PC-3 (cell line): ENCODE data around the gene C9. TPM values are rescaled to one million over a fixed set of nuclear protein-coding genes. Genes with fewer than 3 reads are reported as not detected.

Experiments used
- ATAC-seq: fragments of 200-7000 bp; cut with Tn5 transposase; 2 replicates; pipeline ENCODE4 v1.9.1; 2020; ENCODE audit warnings: mild to moderate bottlenecking, moderate library complexity
- BruUV-seq: library from RNA; stranded (reverse); fragments of 400-500 nt; replicated peaks from 2 replicates; lab custom pipeline; 2021; lab: Mats Ljungman, UMichigan
- CTCF ChIA-PET: fragments of 300-600 bp; sonication (Branson Sonifier 250); formaldehyde crosslinking; loops from one replicate; lab custom pipeline; 2022; ENCODE audit warnings: antibody characterized with exemption; lab: Charles Lee
- POLR2A ChIA-PET: fragments of 300-600 bp; sonication (Branson Sonifier 250); formaldehyde crosslinking; loops from one replicate; lab custom pipeline; 2022; ENCODE audit warnings: antibody characterized with exemption; ENCODE audit not compliant: unreplicated experiment; lab: Charles Lee
- DNase-seq: peaks from one replicate; pipeline ENCODE4 v3.0.0-alpha.2; 2015
- H2AFZ ChIP-seq: fragments of 300-600 bp; sonication (generic); 2 replicates; pipeline ENCODE4 v1.6.0; 2016; ENCODE audit warnings: antibody characterized with exemption, low read length
- H3F3A ChIP-seq: fragments of 300-600 bp; sonication (generic); one replicate; pipeline ENCODE4 v1.6.0; 2017; ENCODE audit warnings: antibody characterized with exemption, low read length, control low read depth, mild to moderate bottlenecking; ENCODE audit not compliant: unreplicated experiment
- H3K27ac ChIP-seq: fragments of 300-600 bp; sonication (generic); 2 replicates; pipeline ENCODE4 v1.5.1; 2016; ENCODE audit warnings: mild to moderate bottlenecking, low read length
- H3K27me3 ChIP-seq: fragments of 300-600 bp; sonication (generic); 2 replicates; pipeline ENCODE4 v1.6.1; 2016; ENCODE audit warnings: low read length, mixed read lengths
- H3K36me3 ChIP-seq: fragments of 300-600 bp; sonication (generic); 2 replicates; pipeline ENCODE4 v1.6.1; 2016; ENCODE audit warnings: low read depth, mixed run types, low read length, mixed read lengths
- H3K4me1 ChIP-seq: fragments of 300-600 bp; sonication (generic); 2 replicates; pipeline ENCODE4 v1.5.1; 2016; ENCODE audit warnings: low read length; ENCODE audit not compliant: insufficient read depth
- H3K4me2 ChIP-seq: fragments of 300-600 bp; sonication (generic); 2 replicates; pipeline ENCODE4 v1.6.0; 2016; ENCODE audit warnings: low read length
- H3K4me3 ChIP-seq: fragments of 300-600 bp; sonication (generic); 2 replicates; pipeline ENCODE4 v1.5.1; 2016; ENCODE audit warnings: mild to moderate bottlenecking, low read length, mixed read lengths
- H3K79me2 ChIP-seq: fragments of 300-600 bp; sonication (generic); 2 replicates; pipeline ENCODE4 v1.6.1; 2017; ENCODE audit warnings: low read length, mixed read lengths
- H3K9ac ChIP-seq: fragments of 300-600 bp; sonication (generic); 2 replicates; pipeline ENCODE4 v1.6.0; 2016; ENCODE audit warnings: mild to moderate bottlenecking, low read length
- H3K9me2 ChIP-seq: fragments of 300-600 bp; sonication (generic); replicated peaks from 2 replicates; pipeline ENCODE4 v1.6.1; 2016; ENCODE audit warnings: mixed run types, low read length, mixed read lengths
- H3K9me3 ChIP-seq: fragments of 300-600 bp; sonication (generic); 2 replicates; pipeline ENCODE4 v1.6.1; 2016; ENCODE audit warnings: low read length, mixed read lengths
- H4K20me1 ChIP-seq: fragments of 300-600 bp; sonication (generic); 2 replicates; pipeline ENCODE4 v1.6.1; 2016; ENCODE audit warnings: low read length, mixed read lengths
- CTCF ChIP-seq: fragments of 300-600 bp; sonication (generic); conservative IDR thresholded peaks from 2 replicates; pipeline ENCODE4 v1.5.1; 2017; ENCODE audit warnings: antibody characterized with exemption, low read depth, mild to moderate bottlenecking, low read length
- EZH2 ChIP-seq: fragments of 300-600 bp; sonication (generic); IDR thresholded peaks from one replicate; pipeline ENCODE4 v1.6.1; 2017; ENCODE audit warnings: antibody characterized with exemption, mild to moderate bottlenecking, low read length; ENCODE audit not compliant: unreplicated experiment
- EZH2phosphoT487 ChIP-seq: fragments of 300-600 bp; sonication (generic); IDR thresholded peaks from 2 replicates; pipeline ENCODE4 v1.6.1; 2018; ENCODE audit warnings: mild to moderate bottlenecking, antibody characterized with exemption, low read length, borderline replicate concordance
- intact Hi-C: fragments of 100-400 bp; cut with micrococcal nuclease; formaldehyde crosslinking; loops from 2 replicates; pipeline ENCODE4 v1.9.0; 2023
- total RNA-seq: library from RNA; depleted of rRNA; stranded (reverse); fragments of >200 nt; gene quantifications from 2 replicates; pipeline ENCODE4 v1.2.3, GENCODE V29; 2014

The C9 gene
- total RNA-seq, 1 experiment from 2014 or later: not detected

GRCh38 chr5:39368116-39368515, 3.8 kb upstream of the C9 start:
- H3K4me2 ChIP-seq: no peak overlapping the region
- H3K4me3 ChIP-seq: no peak overlapping the region
- TF ChIP-seq EZH2phosphoT487 (no peak), CTCF (no peak)
- 0 out of 2 replicates have a peak, but pooled peaks cover 4% of the 10 kb centered on the region for H3K36me3 ChIP-seq
- DNase-seq: no peak
- POLR2A ChIA-PET: no interaction called here
- no peaks in the 10 kb centered on the region for H3K4me1 ChIP-seq
- H3F3A ChIP-seq: no peaks in the 10 kb centered on the region
- H3K27me3 ChIP-seq: no peaks in the 10 kb centered on the region
- H3K79me2 ChIP-seq: no peaks in the 10 kb centered on the region
- H3K27ac ChIP-seq: no peak overlapping the region
- H4K20me1 ChIP-seq: no peaks in the 10 kb centered on the region
- intact Hi-C loops: no loop called here
- no TSS peak for BruUV-seq
- no peaks in the 10 kb centered on the region for H3K9me2 ChIP-seq
- no peak overlapping the region for H2AFZ ChIP-seq
- CTCF ChIA-PET: no interaction called here
- no peaks in the 10 kb centered on the region for H3K9me3 ChIP-seq
- no peak for ATAC-seq
- H3K9ac ChIP-seq: no peak overlapping the region

- ChIA-PET POLR2A (interaction anchor here (0.5 kb wide), 1 partner anchor 514 kb away, joined by 5 read pairs; no protein-coding TSS in a partner anchor), CTCF (no interaction called here)
These were observed 3.4 kb upstream of the C9 start for GRCh38 chr5:39367711-39368110.

GRCh38 chr5:39363217-39363616, 1.1 kb downstream of the C9 start:
- Histone ChIP-seq H3K4me2 (no peak overlapping the region), H3K4me3 (no peak overlapping the region), H3K27me3 (no peaks in the 10 kb centered on the region), H2AFZ (no peak overlapping the region), H3K9me3 (no peaks in the 10 kb centered on the region), H3K9me2 (no peaks in the 10 kb centered on the region), H3K4me1 (peaks cover 4% of the 10 kb centered on the region; the same call in 1 of the 2 replicates), H3F3A (no peaks in the 10 kb centered on the region), H3K79me2 (no peaks in the 10 kb centered on the region), H4K20me1 (no peaks in the 10 kb centered on the region), H3K27ac (no peak overlapping the region), H3K9ac (no peak overlapping the region), H3K36me3 (no peaks in the 10 kb centered on the region)
- BruUV-seq: no TSS peak
- ATAC-seq (no peak), DNase-seq (no peak)
- intact Hi-C loops: no loop called here
- CTCF ChIA-PET: no interaction called here
- TF ChIP-seq EZH2 (no peak), EZH2phosphoT487 (no peak), CTCF (no peak)
- POLR2A ChIA-PET: no interaction called here

More at GRCh38 chr5:39367711-39368110, 3.4 kb upstream of the C9 start:
- ATAC-seq: no peak
- no peaks in the 10 kb centered on the region for H3K9me3 ChIP-seq
- no TSS peak for BruUV-seq
- H2AFZ ChIP-seq: no peak overlapping the region
- no peak for DNase-seq
- intact Hi-C loops: no loop called here
- H3K27ac ChIP-seq: no peak overlapping the region
- 0 out of 2 replicates have a peak, but pooled peaks cover 4% of the 10 kb centered on the region for H3K36me3 ChIP-seq
- no peak overlapping the region for H3K4me3 ChIP-seq
- no peaks in the 10 kb centered on the region for H3F3A ChIP-seq
- TF ChIP-seq EZH2 (no peak), EZH2phosphoT487 (no peak), CTCF (no peak)
- H3K9ac ChIP-seq: no peak overlapping the region
- H3K4me2 ChIP-seq: no peak overlapping the region
- no peaks in the 10 kb centered on the region for H3K4me1 ChIP-seq
- no peaks in the 10 kb centered on the region for H3K9me2 ChIP-seq
- no peaks in the 10 kb centered on the region for H3K79me2 ChIP-seq
- H3K27me3 ChIP-seq: no peaks in the 10 kb centered on the region
- no peaks in the 10 kb centered on the region for H4K20me1 ChIP-seq
